Measurements from ENCODE around the gene AMER1.

DNA sequence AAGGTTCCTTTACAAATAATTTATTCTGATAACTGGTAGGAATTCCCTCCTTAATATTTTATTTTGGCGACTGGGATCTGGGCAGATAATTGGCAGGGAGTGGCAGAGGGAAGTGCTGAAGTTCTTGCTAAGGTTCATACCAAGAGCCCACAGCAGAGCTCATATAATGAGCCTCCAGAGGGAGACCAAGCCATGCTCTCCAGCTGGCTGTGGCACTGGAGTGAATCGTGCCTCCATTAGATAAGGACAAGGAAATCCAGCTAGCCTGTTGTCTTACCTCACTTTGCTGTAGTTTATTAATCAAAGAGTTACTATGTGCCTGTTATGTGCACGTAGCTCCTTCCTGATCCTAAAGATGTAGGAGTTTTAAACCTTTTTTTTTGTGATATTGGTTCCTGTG is 23.6 kb upstream of the AMER1 start:
- no peak for TF ChIP-seq POLR2A (IDR thresholded peaks at IDR 0.05)
- TF ChIP-seq, protein P1, sequence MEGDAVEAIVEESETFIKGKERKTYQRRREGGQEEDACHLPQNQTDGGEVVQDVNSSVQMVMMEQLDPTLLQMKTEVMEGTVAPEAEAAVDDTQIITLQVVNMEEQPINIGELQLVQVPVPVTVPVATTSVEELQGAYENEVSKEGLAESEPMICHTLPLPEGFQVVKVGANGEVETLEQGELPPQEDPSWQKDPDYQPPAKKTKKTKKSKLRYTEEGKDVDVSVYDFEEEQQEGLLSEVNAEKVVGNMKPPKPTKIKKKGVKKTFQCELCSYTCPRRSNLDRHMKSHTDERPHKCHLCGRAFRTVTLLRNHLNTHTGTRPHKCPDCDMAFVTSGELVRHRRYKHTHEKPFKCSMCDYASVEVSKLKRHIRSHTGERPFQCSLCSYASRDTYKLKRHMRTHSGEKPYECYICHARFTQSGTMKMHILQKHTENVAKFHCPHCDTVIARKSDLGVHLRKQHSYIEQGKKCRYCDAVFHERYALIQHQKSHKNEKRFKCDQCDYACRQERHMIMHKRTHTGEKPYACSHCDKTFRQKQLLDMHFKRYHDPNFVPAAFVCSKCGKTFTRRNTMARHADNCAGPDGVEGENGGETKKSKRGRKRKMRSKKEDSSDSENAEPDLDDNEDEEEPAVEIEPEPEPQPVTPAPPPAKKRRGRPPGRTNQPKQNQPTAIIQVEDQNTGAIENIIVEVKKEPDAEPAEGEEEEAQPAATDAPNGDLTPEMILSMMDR (IDR thresholded peaks at IDR 0.05), result no peak
